Measurements from ENCODE around the gene COQ8B.

DNA sequence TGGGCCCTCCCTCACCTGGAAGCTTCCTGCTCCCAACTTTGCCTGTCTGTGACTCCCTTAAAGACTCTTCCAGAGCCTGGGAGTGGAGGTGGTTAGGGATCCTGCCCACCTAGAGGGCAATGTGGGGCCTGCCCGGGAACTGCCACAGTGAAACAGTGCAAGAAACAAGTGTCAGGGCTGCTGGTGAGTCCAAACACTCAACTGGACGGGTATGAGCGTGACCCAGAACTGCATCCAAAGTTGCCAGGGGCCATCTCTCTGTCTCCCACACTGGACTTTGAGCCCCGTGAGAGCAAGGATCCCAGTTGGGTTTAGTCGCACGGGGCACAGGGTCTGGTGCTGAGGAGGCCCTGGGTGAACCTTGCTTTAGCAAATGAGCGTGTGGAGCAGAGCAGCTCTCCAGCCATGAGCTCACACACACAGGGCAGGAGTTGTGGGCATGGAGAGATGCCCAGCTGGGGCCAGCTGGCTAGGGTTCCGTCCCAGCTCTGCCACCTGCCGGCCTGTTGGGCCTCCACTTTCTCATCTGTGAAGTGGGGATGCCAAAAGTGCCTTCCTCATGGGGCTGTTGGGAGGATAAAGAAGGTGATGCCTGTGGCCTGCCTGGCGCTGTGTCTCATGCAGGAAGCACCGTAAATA, 23.4 kb downstream of the COQ8B start:
- TF ChIP-seq, protein P1, sequence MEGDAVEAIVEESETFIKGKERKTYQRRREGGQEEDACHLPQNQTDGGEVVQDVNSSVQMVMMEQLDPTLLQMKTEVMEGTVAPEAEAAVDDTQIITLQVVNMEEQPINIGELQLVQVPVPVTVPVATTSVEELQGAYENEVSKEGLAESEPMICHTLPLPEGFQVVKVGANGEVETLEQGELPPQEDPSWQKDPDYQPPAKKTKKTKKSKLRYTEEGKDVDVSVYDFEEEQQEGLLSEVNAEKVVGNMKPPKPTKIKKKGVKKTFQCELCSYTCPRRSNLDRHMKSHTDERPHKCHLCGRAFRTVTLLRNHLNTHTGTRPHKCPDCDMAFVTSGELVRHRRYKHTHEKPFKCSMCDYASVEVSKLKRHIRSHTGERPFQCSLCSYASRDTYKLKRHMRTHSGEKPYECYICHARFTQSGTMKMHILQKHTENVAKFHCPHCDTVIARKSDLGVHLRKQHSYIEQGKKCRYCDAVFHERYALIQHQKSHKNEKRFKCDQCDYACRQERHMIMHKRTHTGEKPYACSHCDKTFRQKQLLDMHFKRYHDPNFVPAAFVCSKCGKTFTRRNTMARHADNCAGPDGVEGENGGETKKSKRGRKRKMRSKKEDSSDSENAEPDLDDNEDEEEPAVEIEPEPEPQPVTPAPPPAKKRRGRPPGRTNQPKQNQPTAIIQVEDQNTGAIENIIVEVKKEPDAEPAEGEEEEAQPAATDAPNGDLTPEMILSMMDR (IDR thresholded peaks at IDR 0.05; ENCODE audit: low read depth, low read length): no peak
- no peak for TF ChIP-seq POLR2A (IDR thresholded peaks at IDR 0.05; ENCODE audit: extremely low read depth, insufficient read length)
- no peak for TF ChIP-seq MYC (IDR thresholded peaks at IDR 0.05; ENCODE audit: low read depth, low read length)
- no peak for TF ChIP-seq MAX (IDR thresholded peaks at IDR 0.05; ENCODE audit: low read depth, low read length)
